Measurements from ENCODE around the gene NACC2. TPM values are rescaled to one million over a fixed set of nuclear protein-coding genes. Genes with fewer than 3 reads are reported as not detected.

NACC2 gene
- total and polyA plus RNA-seq, 2 of the 8 experiments (the other 6 are each of a cell fraction or from before 2014, with no cell fraction given): 8.3 to 14.0 TPM

DNA sequence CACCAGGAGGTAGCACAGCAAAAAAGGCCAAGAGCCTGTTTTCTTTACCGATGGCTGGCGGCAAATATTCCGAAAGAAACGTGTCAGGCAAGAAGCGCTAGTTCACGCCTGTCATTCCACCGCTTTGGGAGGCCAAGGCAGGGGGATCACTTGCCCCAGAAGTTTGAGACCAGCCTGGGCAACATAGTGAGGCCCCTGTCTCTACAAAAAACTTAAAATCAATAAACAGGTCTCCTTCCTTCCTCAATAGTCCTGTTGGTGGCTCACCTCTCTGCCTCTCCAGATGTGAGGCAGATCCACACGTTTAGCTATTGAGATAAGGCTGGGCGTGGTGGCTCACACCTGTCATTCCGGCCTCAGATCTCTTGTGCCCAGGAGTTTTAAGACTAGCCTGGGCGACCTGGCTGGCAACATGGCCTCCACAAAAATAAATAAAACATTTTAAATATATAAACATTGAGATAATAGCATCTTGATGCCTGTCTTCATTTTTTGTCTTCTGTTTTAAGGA is 24.8 kb upstream of the NACC2 start (continued):
- no peak for TF ChIP-seq KDM5A (IDR thresholded peaks at IDR 0.05; ENCODE audit: low read length)
- TF ChIP-seq JUND (IDR thresholded peaks at IDR 0.05; ENCODE audit: low read length): no peak
- TF ChIP-seq, protein P1, sequence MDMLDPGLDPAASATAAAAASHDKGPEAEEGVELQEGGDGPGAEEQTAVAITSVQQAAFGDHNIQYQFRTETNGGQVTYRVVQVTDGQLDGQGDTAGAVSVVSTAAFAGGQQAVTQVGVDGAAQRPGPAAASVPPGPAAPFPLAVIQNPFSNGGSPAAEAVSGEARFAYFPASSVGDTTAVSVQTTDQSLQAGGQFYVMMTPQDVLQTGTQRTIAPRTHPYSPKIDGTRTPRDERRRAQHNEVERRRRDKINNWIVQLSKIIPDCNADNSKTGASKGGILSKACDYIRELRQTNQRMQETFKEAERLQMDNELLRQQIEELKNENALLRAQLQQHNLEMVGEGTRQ (IDR thresholded peaks at IDR 0.05; ENCODE audit: low read length): no peak
